Mucosa of descending colon (tissue), 3 donors: ENCODE measurements around the gene PLEKHD1. TPM values are rescaled to one million over a fixed set of nuclear protein-coding genes. Genes with fewer than 3 reads are reported as not detected.

Source experiments
- ATAC-seq: fragments of 200-7000 bp; cut with Tn5 transposase; one replicate; pipeline ENCODE4 v1.9.1; 2020; ENCODE audit warnings: mild to moderate bottlenecking, moderate library complexity
- DNase-seq, 3 donors: peaks; one replicate each; pipeline ENCODE4 v3.0.0-alpha.2; 2020
- H3K36me3 ChIP-seq: fragments of 200-600 bp; one replicate; pipeline ENCODE4 v1.8.0; 2021; ENCODE audit warnings: low read depth, mild to moderate bottlenecking
- H3K4me1 ChIP-seq: fragments of 200-600 bp; one replicate; pipeline ENCODE4 v1.8.0; 2021; ENCODE audit warnings: low read depth, mild to moderate bottlenecking
- H3K4me3 ChIP-seq: fragments of 200-600 bp; one replicate; pipeline ENCODE4 v1.8.0; 2021; ENCODE audit warnings: mild to moderate bottlenecking
- H3K9me3 ChIP-seq: fragments of 200-600 bp; one replicate; pipeline ENCODE4 v1.8.0; 2021; ENCODE audit warnings: mild to moderate bottlenecking
- intact Hi-C, 2 donors: fragments of 100-400 bp; cut with DNase I in 1 of 2; cut with micrococcal nuclease in 1 of 2; formaldehyde crosslinking; loops; one replicate each; pipeline versions ENCODE4 v1.11.0 to v1.11.1; 2022; cut with DNase I, micrococcal nuclease
- total RNA-seq, 3 donors: library from RNA; stranded (reverse); fragmentation: NEBNext Ultra II Directional in 2 of 3; extraction: Animal tissue kit (Norgen Biotek cat#: 25700) in 2 of 3; gene quantifications; one replicate each; pipeline versions ENCODE4 v1.2.1 to v1.2.4, GENCODE V29; 2021 to 2023
- TF ChIP-seq, protein P1 (sequence below): fragments of 200-600 bp; IDR thresholded peaks from one replicate; pipeline ENCODE4 v1.8.0; 2022; ENCODE audit warnings: antibody characterized with exemption, mild to moderate bottlenecking
- donor health status: DM: no; HTN: no; CAD: no; lungs with moderate emphysema.
- donor health status: DM: no; HTN: no; CAD: no.
- donor health status: DM: no; HTN: yes; CAD: no.

The PLEKHD1 gene
- total RNA-seq, 3 donors from 2014 or later, result 0.06 to 0.14 TPM; not detected in 1

GRCh38 chr14:69574263-69574953 is 89.9 kb downstream of the PLEKHD1 start, which contains the start of gene CCDC177:
Gene CCDC177, minus strand, starts transcription at chr14:69574871. Its CDS starts 1,249 bp downstream, at chr14:69573622.
- intact Hi-C loops, result no loop called here
- H3K9me3 ChIP-seq, result no peaks in the 10 kb centered on the region
- DNase-seq (peak; percentile 60 to 75 (median 74)), ATAC-seq (peak; percentile 69)
- H3K4me3 ChIP-seq, result no peak within 1 kb of the TSS
- H3K4me1 ChIP-seq, result peaks cover 24% of the 10 kb centered on the region
- H3K36me3 ChIP-seq, result no peaks in the 10 kb centered on the region
- TF ChIP-seq, protein P1, sequence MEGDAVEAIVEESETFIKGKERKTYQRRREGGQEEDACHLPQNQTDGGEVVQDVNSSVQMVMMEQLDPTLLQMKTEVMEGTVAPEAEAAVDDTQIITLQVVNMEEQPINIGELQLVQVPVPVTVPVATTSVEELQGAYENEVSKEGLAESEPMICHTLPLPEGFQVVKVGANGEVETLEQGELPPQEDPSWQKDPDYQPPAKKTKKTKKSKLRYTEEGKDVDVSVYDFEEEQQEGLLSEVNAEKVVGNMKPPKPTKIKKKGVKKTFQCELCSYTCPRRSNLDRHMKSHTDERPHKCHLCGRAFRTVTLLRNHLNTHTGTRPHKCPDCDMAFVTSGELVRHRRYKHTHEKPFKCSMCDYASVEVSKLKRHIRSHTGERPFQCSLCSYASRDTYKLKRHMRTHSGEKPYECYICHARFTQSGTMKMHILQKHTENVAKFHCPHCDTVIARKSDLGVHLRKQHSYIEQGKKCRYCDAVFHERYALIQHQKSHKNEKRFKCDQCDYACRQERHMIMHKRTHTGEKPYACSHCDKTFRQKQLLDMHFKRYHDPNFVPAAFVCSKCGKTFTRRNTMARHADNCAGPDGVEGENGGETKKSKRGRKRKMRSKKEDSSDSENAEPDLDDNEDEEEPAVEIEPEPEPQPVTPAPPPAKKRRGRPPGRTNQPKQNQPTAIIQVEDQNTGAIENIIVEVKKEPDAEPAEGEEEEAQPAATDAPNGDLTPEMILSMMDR, result peak; percentile 74

DNA sequence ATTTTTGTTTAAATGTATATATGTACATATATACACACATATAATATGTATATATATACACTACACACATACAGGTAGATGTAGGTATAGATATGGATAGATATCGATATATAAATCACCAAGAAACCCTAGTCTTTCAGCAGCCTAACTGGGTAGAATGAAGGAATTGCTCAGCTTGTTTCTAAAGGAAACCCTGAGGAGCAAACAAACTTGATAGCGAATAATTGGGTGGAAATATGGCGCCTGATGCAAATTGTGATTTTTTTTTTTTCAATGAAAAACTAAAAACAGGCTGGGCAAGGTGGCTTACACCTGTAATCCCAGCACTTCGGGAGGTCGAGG is 90.4 kb downstream of the PLEKHD1 start:
- Histone ChIP-seq H3K4me1 (peaks cover 24% of the 10 kb centered on the region), H3K36me3 (no peaks in the 10 kb centered on the region), H3K4me3 (no peak overlapping the region), H3K9me3 (no peaks in the 10 kb centered on the region)
- DNase-seq (no peak), ATAC-seq (no peak)
- intact Hi-C loops, result no loop called here
- TF ChIP-seq, protein P1, result no peak

DNA sequence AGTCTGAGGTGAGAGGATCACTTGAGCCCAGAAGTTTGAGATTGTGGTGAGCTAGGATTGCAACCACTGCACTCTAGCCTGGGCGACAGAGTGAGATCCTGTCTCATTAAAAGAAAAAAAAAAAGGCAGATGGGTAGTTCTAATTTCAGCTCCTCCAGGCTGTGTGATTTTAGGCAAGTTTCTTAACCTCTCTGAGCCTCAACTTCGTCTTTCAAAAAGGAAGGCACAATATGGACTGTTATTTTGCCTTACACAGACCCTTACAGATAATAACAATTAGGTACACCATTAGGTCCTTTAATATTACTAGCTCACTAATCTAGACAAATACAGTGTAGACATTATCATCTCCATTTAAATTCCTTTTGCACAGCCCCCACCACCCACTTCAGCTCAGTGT is 94.9 kb downstream of the PLEKHD1 start:
- DNase-seq, result no peak
- no peak for ATAC-seq
- Histone ChIP-seq H3K36me3 (no peaks in the 10 kb centered on the region), H3K4me1 (peaks cover 3% of the 10 kb centered on the region), H3K9me3 (no peaks in the 10 kb centered on the region), H3K4me3 (no peak overlapping the region)
- intact Hi-C loops, result no loop called here
- TF ChIP-seq, protein P1, result no peak

DNA sequence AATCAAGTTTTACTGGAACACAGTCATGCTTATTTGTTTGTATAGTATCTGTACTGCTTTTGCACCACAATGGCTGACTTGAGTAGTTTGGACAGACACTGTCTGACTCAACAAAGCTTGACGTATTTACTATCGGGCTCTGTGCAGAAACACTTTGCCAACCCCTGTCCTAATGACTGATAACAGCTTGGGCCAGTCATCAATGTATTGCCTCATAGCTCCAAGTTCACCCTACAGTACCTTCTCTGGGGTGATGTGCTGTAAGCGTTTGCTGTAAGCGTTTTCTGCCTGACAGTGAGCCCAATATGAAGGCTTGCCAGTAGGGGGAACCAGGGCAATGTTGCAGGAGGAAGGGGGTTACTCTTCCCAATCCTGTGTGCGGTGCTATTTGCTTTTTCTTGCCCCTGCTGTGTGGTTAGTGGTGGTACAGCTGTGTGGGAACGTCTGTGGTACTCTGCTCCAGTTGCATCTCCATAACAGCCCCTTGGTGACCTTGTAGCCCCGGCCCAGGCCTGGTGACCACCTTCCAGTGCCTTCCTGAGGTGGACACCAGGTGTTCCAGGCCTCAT is 95.6 kb downstream of the PLEKHD1 start:
- H3K36me3 ChIP-seq, result no peaks in the 10 kb centered on the region
- H3K9me3 ChIP-seq, result no peaks in the 10 kb centered on the region
- no peak overlapping the region for H3K4me3 ChIP-seq
- no peaks in the 10 kb centered on the region for H3K4me1 ChIP-seq
- TF ChIP-seq, protein P1, result no peak
- ATAC-seq, result peak; percentile 68
- intact Hi-C loops, result loop anchor here in 1 of 2 donors (5.0 kb wide), 1 partner anchor 147 kb away; no protein-coding TSS in a partner anchor
- no peak for DNase-seq

Other genes with a start within 250 kb of the PLEKHD1 start
- gene GALNT16, start 224.6 kb upstream of the PLEKHD1 start, total RNA-seq, result 1 to 10 TPM in 2 of 3 donors, under 1 TPM in 1; 0.87 to 6.4 (median 1.8) TPM
- gene ERH, start 86.4 kb upstream of the PLEKHD1 start, total RNA-seq, result 100 to 1,000 TPM; 107 to 144 (median 125) TPM
- 10 to 100 TPM; 52.5 to 82.9 (median 78.5) TPM for gene SLC39A9, start 86.0 kb upstream of the PLEKHD1 start, total RNA-seq
- not detected for gene CCDC177, start 90.1 kb downstream of the PLEKHD1 start, total RNA-seq
- gene SUSD6, start 126.9 kb downstream of the PLEKHD1 start, total RNA-seq, result 10 to 100 TPM; 56.3 to 98.3 (median 95.6) TPM